ENCODE measurements around the gene PIF1.

Gene PIF1

GRCh38 chr15:64842986-64843561, 17.6 kb upstream of the PIF1 start:
- peak overlapping the region; percentile 91 for H3K4me3 ChIP-seq (ENCODE audit: low read depth, low read length)
- no peak for TF ChIP-seq CTCF (IDR thresholded peaks at IDR 0.05; ENCODE audit: borderline replicate concordance, insufficient read depth, low read depth, low read length)

- no peak for TF ChIP-seq CTCF (IDR thresholded peaks at IDR 0.05; ENCODE audit: borderline replicate concordance, insufficient read depth, low read depth, low read length)
- peak overlapping the region; percentile 91 for H3K4me3 ChIP-seq (ENCODE audit: low read depth, low read length)
Measured at GRCh38 chr15:64842096-64842939, 16.9 kb upstream of the PIF1 start.

- TF ChIP-seq CTCF (IDR thresholded peaks at IDR 0.05; ENCODE audit: borderline replicate concordance, insufficient read depth, low read depth, low read length) = peak; percentile 55
- peak within 1 kb of the TSS; percentile 91 for H3K4me3 ChIP-seq (ENCODE audit: low read depth, low read length)
Measured at GRCh38 chr15:64841344-64842095, 16.1 kb upstream of the PIF1 start, which contains the start of gene PLEKHO2. TSS of gene PLEKHO2 (plus strand) at chr15:64841915. CDS start at chr15:64842017, 102 bp downstream.

GRCh38 chr15:64841060-64841343, 15.6 kb upstream of the PIF1 start:
- TF ChIP-seq CTCF (IDR thresholded peaks at IDR 0.05; ENCODE audit: borderline replicate concordance, insufficient read depth, low read depth, low read length) = no peak
- peak overlapping the region; percentile 59 for H3K4me3 ChIP-seq (ENCODE audit: low read depth, low read length)

- no peak overlapping the region for H3K4me3 ChIP-seq (ENCODE audit: low read depth, low read length)
- no peak for TF ChIP-seq CTCF (IDR thresholded peaks at IDR 0.05; ENCODE audit: borderline replicate concordance, insufficient read depth, low read depth, low read length)
Measured at GRCh38 chr15:64837502-64837901, 12.1 kb upstream of the PIF1 start.

- TF ChIP-seq CTCF (IDR thresholded peaks at IDR 0.05; ENCODE audit: borderline replicate concordance, insufficient read depth, low read depth, low read length) = no peak
- no peak overlapping the region for H3K4me3 ChIP-seq (ENCODE audit: low read depth, low read length)
Measured at GRCh38 chr15:64836023-64836536, 10.6 kb upstream of the PIF1 start.
